GM21619 (cell line): Measurements from ENCODE around the gene SCLY.

Experiments used
- ATAC-seq: cut with Tn5 transposase; IDR thresholded peaks from one replicate; pipeline ENCODE4 v1.9.1; 2021; ENCODE audit not compliant: unreplicated experiment

SCLY gene

DNA sequence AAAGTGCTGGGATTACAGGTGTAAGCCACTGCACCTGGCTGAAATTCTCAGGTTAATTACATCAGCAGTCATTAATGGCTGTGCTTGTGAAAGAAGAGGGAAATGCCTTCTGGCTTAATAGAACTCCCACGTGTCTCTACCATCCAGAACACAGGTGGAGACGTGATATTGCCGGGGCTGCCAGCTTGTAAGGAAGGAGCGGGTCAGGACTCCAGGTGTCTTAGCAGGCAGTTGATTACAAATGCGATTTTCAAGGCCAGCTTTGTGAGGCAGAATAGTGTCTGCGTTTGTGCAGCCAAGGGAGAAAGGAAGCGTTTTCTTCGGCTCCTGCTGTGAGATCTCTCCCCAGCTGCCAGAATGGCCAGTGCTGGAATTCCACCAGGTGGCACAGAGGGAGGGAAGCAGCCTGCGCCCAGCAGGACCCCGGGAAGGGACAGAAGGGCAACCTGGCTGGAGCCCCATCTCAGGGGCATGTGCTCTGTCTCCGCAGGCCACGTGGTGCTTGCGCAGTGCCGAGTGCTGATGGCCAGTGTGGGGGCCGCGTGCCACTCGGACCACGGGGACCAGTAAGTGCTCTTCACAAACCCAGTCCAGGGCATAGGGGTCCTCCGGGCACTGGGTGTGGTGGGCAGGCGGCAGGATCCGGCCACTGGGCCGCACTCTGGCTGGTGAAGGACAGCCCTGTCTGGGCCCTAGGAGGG lies 35.7 kb downstream of the SCLY start:
- ATAC-seq, result no peak

DNA sequence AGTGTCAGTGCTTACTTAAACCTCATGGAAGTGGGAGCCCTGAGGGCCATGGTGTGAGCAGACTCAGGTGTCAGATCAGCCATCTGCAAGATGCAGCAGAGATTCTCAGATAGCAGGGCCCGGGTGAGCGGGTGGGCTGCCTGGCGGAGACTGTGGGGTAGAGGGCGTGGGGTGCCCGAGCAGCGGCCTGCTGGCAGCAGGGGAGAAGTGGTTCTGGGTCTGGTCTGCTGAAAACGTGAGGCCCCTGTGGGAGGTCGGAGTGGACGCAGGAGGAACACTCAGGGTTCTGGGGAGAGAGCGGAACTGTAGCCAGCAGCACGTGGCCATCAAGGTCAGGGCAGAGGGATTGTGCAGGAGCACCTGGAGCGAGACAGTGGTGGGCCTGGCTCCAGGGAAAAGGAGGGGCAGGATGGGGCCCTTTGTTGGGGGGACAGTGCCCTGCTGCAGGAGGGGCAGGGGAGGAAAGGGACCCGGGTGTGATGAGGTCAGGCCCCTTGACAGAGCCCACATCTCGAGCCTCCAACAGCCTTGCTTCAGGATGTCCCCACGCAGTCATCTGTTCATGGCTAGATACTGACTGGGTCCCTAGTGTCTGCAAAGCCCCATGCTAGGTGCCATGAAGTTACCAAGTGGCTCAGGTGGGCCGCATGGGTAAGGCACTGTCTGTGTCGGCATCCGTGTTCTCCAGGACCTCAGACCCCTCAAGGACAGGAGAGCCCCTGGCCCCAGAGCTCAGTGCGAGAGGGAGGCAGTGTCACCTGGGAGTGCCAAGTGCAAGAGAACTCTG lies 36.6 kb downstream of the SCLY start:
- no peak for ATAC-seq

DNA sequence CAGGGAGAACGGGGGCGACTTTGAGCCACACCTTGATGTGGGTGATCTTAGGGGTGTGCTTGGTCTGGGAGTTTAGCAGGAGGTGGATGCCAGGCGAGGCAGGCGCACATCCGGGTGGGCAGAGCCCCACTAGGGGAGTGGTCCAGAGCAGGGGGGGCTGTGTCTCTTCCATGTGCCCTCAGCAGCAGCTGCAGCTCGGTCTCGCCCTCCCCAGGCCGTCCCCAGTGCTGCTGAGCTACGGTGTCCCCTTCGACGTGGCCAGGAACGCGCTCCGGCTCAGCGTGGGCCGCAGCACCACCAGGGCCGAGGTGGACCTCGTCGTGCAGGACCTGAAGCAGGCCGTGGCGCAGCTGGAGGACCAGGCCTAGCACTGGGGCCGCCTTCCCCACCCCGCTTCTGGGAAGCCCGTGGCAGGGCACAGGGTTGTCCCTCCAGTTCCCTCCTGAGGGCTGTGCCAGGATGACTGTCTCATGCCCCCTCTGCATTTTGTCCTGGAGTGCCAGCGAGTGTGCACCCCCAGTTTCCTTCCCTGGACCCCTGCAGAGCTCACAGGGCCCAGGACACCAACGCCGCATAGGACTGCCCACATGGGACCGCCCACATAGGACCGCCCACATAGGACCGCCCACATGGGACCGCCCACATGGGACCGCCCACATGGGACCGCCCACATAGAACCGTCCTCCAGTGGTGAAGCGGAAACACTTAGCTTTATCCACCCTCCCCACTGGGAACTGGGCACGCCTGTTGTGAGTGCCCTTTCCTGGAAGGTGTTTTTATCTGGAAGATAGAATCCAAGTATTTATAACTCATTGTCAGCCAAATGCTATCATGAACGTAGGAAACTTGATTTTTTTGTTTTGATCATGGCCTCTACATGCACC lies 37.4 kb downstream of the SCLY start:
- ATAC-seq, result peak; percentile 82

DNA sequence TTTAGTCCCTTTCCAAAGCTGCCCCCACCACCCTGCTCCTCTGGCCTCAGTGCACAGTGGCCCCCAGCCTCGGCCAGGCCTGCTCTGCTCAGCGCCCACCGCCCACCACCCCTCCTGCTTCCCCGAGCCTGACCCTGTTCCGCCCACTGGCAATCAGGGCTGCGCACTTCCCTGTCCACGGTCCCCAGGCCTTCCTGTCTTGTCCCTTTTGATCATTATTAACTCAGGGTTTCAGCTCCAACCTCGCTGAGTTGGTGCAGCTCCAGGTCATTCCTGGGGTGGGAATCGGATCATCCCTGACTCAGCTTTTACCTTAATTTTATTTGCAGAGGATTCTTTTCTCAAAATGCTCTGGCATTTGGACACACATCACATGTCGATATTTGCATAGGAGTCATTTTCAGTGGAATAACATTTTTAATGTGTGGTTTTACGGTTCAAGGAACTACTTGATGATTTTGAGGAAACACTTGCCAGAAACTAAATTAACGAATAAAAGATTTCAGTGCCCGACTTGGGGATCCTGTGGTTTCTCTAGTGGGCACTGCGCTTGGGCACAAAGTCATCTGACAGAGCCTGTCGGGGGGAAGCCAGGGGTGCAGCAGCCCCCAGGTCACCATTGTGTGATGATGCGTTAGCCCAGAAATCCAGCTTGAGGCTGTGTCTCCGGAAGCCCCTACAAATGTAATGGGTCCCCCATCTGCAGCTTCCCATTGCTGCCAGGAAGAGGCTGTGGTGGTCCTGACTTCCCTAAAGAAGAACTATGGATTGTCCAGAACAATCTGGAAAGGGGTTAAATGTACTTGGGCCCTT lies 38.3 kb downstream of the SCLY start:
- ATAC-seq, result peak; percentile 3

DNA sequence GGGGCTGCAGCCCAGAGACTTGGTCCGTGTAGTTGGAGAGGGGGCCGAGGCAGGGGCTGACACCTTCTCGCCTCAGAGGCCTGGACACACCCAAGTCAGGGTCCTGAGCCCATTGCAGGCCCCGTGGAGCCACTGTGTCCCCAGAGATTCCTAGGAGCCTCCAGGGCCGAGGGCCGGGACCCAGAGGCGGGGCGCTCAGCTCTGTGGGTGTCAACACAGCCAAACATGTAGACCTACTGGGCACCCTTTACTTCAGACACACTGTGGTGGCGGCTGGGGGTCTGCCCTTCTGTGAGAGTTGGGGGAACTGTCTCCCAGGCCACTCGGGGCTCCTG lies 38.9 kb downstream of the SCLY start:
- no peak for ATAC-seq

DNA sequence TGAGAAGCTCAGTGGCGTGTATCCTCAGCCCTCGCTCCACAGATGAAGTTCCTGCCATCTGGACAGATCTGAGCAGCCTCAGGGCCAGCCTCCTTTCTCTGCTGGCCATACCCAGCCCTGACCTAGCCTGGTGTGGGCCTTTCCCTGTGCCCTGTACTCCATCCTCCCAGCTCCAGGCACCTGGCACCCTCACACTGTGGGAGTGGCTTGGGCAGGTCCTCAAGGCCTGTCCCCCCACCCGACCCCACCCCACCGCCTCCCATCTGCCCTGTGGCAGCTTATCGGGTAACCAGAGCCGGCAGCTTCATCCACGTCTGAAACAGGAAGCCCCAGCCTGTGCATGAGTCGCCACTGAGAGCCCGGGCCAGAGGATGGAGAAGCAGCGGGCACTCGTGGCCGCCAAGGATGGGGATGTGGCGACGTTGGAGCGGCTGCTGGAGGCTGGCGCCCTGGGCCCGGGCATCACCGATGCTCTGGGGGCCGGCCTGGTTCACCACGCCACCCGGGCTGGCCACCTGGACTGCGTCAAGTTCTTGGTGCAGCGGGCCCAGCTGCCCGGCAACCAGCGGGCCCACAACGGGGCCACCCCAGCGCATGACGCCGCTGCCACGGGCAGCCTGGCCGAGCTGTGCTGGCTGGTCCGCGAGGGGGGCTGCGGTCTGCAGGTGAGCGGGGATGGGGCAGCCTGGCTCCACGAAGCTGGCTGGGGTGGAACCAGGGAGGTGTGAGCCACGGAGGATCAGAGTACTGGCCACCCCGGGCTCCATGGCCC lies 39.4 kb downstream of the SCLY start, which contains the start of gene ESPNL:
ESPNL (plus strand) TSS at position 292 of the 772 bp plus-strand sequence; CDS start at position 372, 80 bp downstream.
- ATAC-seq, result no peak

DNA sequence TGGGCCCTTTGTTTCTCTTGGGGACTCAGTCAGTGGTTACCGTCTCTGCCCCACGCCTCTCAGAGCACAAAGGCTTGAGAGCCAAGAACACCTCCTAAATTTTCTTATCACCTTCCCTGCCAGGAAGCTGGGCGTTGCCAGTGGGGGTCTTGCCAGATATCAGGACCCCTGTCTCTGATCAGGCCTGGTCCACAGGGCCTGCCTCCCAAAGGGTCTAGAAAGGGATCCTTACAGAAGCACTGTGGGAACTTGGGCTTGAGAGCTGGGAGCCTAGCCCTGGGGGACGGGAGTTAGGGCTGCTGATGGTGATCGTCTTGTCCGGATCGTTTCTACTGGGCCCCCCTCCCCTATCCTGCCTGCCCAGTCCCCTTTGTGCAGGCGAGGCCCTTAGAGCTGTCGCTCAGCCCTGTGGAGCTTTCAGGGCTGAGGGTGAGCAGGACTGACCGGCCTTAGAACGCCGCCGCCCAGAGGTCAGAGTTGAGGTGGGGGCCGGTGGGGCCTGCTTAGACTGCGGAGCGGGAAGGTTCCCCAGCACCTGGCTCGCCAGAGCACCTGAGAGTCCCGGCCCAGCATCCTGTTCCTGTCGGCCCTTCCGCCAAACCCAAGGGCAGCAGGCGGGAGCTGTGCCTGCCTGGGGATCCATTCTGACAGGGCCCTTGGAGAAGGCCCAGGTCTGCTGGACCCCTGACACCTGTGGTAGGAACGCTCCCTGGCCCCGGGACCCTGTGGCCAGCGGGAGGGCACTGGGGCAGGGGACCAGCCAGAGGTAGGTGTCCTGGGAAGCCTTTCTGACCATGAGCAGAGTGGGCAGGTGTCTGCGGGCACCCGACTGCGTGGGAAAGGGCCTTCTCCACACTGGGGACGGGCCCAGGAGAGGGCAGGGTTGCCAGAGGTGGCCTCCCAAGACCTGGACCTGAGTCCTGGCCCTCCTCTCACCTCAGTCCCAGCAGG lies 40.3 kb downstream of the SCLY start:
- ATAC-seq, result no peak

DNA sequence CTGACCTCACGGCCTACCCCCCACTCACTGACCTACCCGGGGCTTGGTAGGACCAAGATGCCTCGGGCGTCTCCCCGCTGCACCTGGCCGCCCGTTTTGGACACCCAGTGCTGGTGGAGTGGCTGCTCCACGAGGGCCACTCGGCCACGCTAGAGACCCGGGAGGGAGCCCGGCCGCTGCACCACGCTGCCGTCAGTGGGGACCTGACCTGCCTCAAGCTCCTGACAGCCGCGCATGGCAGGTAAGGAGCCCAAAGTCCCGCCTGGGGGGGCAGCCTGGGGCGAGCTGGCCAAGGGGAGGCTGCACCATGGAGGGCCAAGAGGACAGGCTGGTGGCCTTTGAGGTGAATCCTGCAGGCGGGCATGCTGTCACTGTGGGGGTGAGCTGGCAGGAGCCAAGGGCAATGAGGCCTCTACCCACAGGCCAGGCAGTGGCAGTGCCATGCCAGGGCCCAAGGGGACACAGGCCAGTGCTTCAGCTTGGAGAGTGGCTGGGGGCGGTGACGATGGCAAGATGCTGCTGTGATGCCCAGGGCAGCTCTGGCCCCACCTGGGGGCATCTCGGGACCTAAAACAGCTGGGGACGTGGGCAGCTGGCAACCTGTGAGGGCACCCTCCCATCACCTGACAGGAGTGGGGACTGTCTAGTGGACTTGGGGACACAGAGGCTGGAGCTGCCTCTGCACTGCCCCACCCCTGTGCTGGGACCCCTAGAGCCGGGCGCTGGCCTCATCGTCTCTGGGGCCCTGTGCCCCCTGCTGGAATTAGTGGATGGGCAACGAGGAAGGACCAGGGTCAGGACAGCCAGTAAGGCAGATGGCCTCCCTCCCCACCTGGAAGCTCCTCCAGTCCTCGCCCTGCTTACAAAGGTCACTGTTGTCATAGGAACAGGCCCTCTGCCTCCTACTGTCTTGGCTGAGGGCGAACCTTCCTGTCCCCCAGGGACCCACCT lies 41.4 kb downstream of the SCLY start:
- ATAC-seq, result no peak

DNA sequence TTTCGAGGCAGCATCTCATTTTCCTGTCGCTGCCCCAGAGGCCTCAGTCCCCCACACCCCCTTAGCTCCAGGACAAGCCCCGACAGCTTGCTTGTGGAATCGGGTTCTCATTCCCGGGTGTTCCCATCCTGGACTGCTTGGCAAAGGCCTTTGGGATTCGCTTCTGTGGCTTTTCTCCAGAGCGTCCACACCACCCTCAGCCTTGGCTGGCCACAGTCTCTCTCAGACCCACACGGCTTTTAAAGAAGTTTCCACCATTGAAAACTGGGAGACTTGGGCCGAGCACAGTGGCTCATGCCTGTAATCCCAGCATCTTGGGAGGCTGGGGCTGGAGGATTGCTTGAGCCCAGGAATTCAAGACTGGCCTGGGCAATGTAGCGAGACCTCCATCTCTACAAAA lies 42.1 kb downstream of the SCLY start:
- ATAC-seq, result no peak

DNA sequence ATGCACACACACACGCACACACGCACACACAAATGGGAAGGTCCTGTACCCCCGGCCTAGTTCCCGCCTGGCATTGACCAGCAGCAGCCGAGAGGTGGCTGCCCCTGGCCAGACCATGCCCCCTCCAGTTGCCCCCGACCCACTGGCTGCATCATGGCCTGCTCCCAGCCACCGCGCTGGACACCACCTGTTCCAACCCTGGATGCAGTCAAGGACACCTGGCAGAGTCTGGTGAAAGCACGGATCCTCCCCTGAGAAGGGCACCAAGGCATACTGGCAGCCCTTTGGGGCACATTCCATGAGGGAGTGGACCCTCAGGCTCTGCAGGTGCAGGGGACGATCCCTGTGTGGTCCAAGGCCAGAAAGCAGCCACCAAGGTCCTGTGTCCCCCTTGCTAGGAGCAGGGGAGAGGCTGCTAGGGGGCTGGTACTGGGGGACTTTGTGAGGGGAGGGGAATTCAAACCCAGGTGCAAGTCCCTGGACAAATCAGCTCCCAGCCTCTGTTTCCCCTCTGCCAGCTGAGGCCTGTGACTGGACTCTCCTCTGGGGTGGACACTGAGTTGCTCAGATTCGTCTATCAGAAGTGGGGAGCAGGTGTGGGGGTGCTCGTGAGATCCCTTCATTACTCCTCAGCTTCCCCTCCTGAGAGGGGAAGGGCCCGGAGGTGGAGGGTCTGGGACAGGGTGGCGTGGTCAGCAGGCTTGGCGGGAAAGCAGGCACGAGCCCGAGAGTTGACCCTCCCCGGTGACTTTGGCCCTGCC lies 42.8 kb downstream of the SCLY start:
- no peak for ATAC-seq

DNA sequence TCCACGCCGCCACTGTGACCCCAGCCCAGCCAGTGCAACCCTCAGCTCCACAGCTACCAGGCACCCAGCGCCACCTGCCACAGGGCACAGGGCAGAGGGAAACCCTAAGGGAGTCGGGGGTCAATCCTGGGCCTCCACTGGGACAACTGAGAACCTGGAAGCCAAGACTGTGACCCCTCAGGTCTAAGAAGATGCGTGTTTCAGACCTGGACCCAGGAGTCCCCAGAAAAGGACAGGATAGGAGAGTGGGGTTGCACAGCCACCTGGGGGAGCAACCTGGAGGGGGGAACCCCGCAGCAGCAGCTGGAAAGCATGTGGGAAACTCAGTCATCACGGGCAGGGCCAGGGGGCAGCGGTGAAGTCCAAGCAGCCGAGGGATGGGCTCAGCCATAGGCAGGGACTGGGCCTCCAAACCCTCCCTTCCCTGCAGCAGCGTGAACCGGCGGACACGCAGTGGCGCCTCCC lies 43.5 kb downstream of the SCLY start:
- no peak for ATAC-seq

DNA sequence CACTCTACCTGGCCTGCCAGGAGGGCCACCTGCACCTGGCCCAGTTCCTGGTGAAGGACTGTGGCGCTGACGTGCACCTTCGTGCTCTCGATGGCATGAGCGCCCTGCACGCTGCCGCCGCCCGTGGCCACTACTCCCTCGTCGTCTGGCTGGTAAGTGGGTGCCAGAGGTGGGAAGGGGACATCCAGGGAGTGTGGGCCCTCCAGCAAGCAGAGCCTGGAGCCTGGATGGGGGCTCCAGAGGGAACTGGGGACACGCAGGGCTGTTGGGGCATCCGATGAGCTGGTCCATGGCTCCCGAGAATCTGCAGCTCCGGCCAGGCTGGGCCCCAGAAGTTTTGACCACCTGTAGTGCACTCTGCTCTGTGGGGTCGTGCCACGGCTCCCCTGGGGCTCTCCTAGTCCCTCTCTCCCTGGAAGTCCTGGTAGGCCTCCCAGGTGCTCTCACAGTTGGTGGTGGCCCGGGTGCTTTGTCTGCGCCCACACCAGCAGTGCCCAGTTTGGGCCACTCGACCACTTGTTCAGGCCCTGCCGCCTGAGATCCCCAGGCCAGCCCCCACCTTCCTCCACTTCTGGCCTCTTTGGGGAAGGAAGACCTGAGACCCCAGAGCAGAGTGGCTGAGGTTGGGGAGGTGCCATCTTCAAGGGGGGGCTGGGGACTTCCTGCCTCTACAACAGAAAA lies 44.0 kb downstream of the SCLY start:
- ATAC-seq, result no peak

DNA sequence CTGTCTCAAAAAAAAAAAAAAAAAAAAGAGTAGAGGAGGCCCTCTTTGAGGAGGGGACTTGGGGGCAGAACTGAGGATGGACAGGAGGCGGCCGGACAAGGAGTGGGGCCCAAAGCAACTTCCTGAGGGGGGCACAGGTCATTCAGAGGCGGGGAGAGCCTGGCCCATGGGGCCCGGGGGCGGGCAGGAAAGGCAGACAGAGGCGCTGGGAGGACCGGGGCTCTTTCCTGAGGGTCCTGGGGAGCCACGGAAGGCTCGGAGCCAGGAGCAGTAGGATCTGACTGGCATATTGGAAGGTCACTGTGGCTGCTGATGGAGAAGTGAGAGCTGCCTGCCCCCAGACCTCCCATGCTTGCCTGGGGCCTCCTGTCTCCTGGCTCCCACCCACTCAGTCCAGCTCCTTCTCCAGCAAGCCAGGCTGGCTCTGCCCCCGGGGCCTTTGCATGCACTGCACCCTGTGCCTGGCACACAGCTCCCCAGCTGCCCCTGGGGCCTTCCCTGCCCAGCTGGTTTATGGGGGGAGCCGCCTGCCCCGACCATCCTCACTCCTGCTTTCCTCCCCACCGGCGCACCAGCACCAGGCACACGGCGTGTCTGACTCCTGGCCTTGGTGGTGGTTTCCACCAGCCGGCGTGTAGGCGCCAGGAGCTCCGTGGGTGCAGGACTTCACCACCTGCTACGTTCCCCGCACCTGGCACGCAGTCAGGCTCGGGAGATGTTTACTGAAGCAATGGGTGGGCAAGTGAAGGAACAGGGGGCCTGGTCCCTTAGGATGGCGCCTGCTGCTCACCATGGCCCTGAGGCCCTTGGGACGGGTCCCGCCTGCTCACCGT lies 44.9 kb downstream of the SCLY start:
- ATAC-seq, result no peak

DNA sequence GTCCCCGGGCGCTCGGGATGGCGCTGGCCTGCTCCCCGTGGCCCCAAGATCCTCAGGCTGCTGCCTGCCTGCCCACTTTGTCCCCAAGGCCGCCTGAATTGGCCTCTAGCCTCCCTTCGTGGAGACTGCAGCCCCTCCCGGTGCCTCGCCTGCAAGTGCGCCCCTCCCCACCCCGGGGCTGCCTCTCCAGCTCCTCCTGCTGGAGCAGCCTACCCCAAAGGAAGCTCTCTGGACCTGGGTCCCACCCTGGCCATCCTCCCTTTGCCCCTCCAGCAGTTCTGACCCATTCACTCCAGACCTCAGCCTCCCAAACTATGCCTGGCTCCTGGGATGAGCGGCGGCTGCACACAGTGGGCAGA lies 45.5 kb downstream of the SCLY start:
- no peak for ATAC-seq

DNA sequence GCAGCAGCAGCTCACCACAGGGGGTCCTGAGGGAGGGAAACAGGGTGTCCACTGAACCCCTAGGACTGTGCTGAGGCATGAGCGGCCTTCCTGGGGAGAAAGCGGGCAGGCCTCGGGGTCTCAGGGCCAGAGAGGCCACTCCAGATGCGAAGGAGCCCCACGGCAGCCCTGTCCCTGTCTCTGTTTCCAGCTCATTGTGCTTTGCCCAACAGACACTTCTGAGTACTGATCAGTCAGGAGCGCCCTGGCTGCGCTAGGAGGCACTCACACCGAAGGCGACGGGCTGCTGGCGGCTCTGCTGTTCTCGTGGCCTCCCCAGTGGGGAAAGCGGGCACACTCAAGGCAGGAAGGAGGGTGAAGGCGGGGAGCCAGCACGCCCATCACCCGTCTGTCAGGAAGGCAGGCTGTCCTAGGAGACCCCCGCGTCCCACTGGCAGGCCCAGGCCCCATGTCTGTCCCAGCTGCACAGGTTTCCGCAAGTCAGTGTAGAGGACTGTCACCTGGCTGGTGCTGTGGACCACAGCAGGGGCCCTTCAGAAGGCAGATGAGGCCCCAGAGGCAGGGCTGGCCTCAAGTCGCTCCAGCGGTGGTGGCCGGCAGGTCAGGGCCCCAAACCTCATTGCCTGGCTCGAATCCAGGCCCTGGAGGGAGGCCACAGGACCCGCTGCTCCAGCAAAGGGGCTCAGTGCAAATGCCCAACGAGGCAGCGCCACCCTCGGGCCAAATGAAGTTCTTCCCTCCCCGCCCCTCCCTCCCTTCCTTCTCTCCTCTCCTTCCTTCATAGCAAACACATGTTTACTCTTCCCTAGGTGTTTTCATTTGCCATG lies 46.1 kb downstream of the SCLY start:
- ATAC-seq, result peak; percentile 17
